GM12874 (cell line): Measurements from ENCODE around the gene ERC1.

Experiments used
- CTCF ChIP-seq: IDR thresholded peaks from 2 replicates; pipeline ENCODE4 v1.5.1; 2011; ENCODE audit warnings: low read depth, mild to moderate bottlenecking, control low read depth, low read length, moderate library complexity; ENCODE audit not compliant: insufficient read depth

ERC1 gene

GRCh38 chr12:981961-982360, 9.1 kb upstream of the ERC1 start:
- no peak for TF ChIP-seq CTCF

GRCh38 chr12:988646-989045, 2.4 kb upstream of the ERC1 start:
- TF ChIP-seq CTCF: no peak

- no peak for TF ChIP-seq CTCF
Measured at GRCh38 chr12:989051-989450, 2.0 kb upstream of the ERC1 start.

- TF ChIP-seq CTCF: no peak
Measured at GRCh38 chr12:989751-990660, 1.0 kb upstream of the ERC1 start.

GRCh38 chr12:991350-992333, 619 bp downstream of the ERC1 start:
- TF ChIP-seq CTCF: no peak

- no peak for TF ChIP-seq CTCF
Measured at GRCh38 chr12:992647-993046, 1.6 kb downstream of the ERC1 start.

GRCh38 chr12:996881-997280, 5.9 kb downstream of the ERC1 start:
- TF ChIP-seq CTCF: no peak
